GM23338 (cell line): ENCODE data around the gene ENOX2. TPM values are rescaled to one million over a fixed set of nuclear protein-coding genes. Genes with fewer than 3 reads are reported as not detected.

Experiments used
- ATAC-seq: fragments of 200-7000 bp; cut with Tn5 transposase; 3 replicates; pipeline ENCODE4 v1.9.1; 2020
- DNase-seq: peaks from one replicate; pipeline ENCODE4 v3.0.0-alpha.2; 2015; ENCODE audit warnings: low spot score
- H2AFZ ChIP-seq: fragments of 200-600 bp; sonication (generic); 2 replicates; pipeline ENCODE4 v1.8.0; 2016; ENCODE audit warnings: antibody characterized with exemption, mild to moderate bottlenecking, moderate library complexity
- H3F3A ChIP-seq: fragments of 200-600 bp; sonication (generic); replicated peaks from 2 replicates; pipeline ENCODE4 v1.8.0; 2017; ENCODE audit warnings: antibody characterized with exemption, mixed run types, low read depth
- H3K27ac ChIP-seq: fragments of 200-600 bp; sonication (generic); 2 replicates; pipeline ENCODE4 v1.6.1; 2016; ENCODE audit warnings: low read depth
- H3K27me3 ChIP-seq: fragments of 200-600 bp; sonication (generic); 2 replicates; pipeline ENCODE4 v1.8.0; 2016; ENCODE audit warnings: mild to moderate bottlenecking, mixed run types, moderate library complexity; ENCODE audit not compliant: insufficient read depth
- H3K36me3 ChIP-seq: fragments of 200-600 bp; sonication (generic); 2 replicates; pipeline ENCODE4 v1.8.0; 2016; ENCODE audit warnings: mild to moderate bottlenecking; ENCODE audit not compliant: insufficient read depth
- H3K4me1 ChIP-seq: fragments of 200-600 bp; sonication (generic); 2 replicates; pipeline ENCODE4 v1.8.0; 2016; ENCODE audit warnings: mild to moderate bottlenecking, moderate library complexity; ENCODE audit not compliant: insufficient read depth
- H3K4me2 ChIP-seq: fragments of 200-600 bp; sonication (generic); 2 replicates; pipeline ENCODE4 v1.7.1; 2017; ENCODE audit warnings: mixed run types
- H3K4me3 ChIP-seq: fragments of 200-600 bp; sonication (generic); 2 replicates; pipeline ENCODE4 v1.6.1; 2016; ENCODE audit warnings: mixed run types
- H3K79me2 ChIP-seq: fragments of 200-600 bp; sonication (generic); replicated peaks from 2 replicates; pipeline ENCODE4 v1.8.0; 2017; ENCODE audit warnings: mild to moderate bottlenecking; ENCODE audit not compliant: insufficient read depth
- H3K9me2 ChIP-seq: fragments of 200-600 bp; sonication (generic); 2 replicates; pipeline ENCODE4 v1.8.0; 2017; ENCODE audit not compliant: insufficient read depth
- H4K20me1 ChIP-seq: fragments of 200-600 bp; sonication (generic); replicated peaks from 2 replicates; pipeline ENCODE4 v1.8.0; 2017; ENCODE audit warnings: mild to moderate bottlenecking; ENCODE audit not compliant: insufficient read depth
- H3K27ac Mint-ChIP-seq: 2 replicates; pipeline ENCODE4 v1.8.0; 2020; ENCODE audit warnings: inconsistent platforms, mild to moderate bottlenecking, moderate library complexity, mixed read lengths
- H3K27me3 Mint-ChIP-seq: 3 replicates; pipeline ENCODE4 v1.8.0; 2022; ENCODE audit warnings: low read depth, mild to moderate bottlenecking, moderate library complexity, mixed read lengths, inconsistent platforms; ENCODE audit not compliant: insufficient read depth, poor library complexity
- H3K36me3 Mint-ChIP-seq: 3 replicates; pipeline ENCODE4 v1.8.0; 2021; ENCODE audit warnings: low read depth, mild to moderate bottlenecking, inconsistent platforms, moderate library complexity, mixed read lengths
- H3K4me1 Mint-ChIP-seq: 3 replicates; pipeline ENCODE4 v1.8.0; 2020; ENCODE audit warnings: mild to moderate bottlenecking, inconsistent platforms, mixed read lengths
- H3K4me3 Mint-ChIP-seq: 3 replicates; pipeline ENCODE4 v1.8.0; 2021; ENCODE audit warnings: moderate library complexity, mild to moderate bottlenecking, inconsistent platforms, mixed read lengths
- H3K9me3 Mint-ChIP-seq: 3 replicates; pipeline ENCODE4 v1.8.0; 2020; ENCODE audit warnings: moderate library complexity, mild to moderate bottlenecking, inconsistent platforms, mixed read lengths
- CREB1 ChIP-seq: fragments of 250-450 bp; sonication (Bioruptor Pico); IDR thresholded peaks from 2 replicates; pipeline ENCODE4 v1.5.0; 2020; ENCODE audit warnings: low read depth, mild to moderate bottlenecking, moderate library complexity
- EZH2 ChIP-seq: fragments of 200-600 bp; sonication (generic); IDR thresholded peaks from one replicate; pipeline ENCODE4 v1.8.0; 2017; ENCODE audit warnings: antibody characterized with exemption, mild to moderate bottlenecking, low read depth; ENCODE audit not compliant: unreplicated experiment
- EZH2phosphoT487 ChIP-seq: fragments of 200-600 bp; sonication (generic); IDR thresholded peaks from one replicate; pipeline ENCODE4 v1.8.1; 2018; ENCODE audit warnings: antibody characterized with exemption; ENCODE audit not compliant: unreplicated experiment
- JUNB ChIP-seq: IDR thresholded peaks from one replicate; pipeline ENCODE4 v1.6.1; 2016; ENCODE audit warnings: antibody characterized with exemption; ENCODE audit not compliant: unreplicated experiment
- NANOG ChIP-seq: IDR thresholded peaks from 2 replicates; pipeline ENCODE4 v1.6.1; 2016; ENCODE audit warnings: antibody characterized with exemption, borderline replicate concordance
- POLR2AphosphoS5 ChIP-seq: IDR thresholded peaks from 2 replicates; pipeline ENCODE4 v1.6.1; 2016; ENCODE audit warnings: antibody characterized with exemption, low read depth
- STAT1 ChIP-seq: IDR thresholded peaks from one replicate; pipeline ENCODE4 v1.6.1; 2016; ENCODE audit warnings: antibody characterized with exemption; ENCODE audit not compliant: unreplicated experiment
- ZNF114 ChIP-seq: fragments of 250-450 bp; sonication (Bioruptor Pico); IDR thresholded peaks from 2 replicates; pipeline ENCODE4 v1.5.0; 2020; ENCODE audit warnings: mild to moderate bottlenecking, moderate library complexity
- ZNF331 ChIP-seq: fragments of 250-450 bp; sonication (Bioruptor Pico); IDR thresholded peaks from 2 replicates; pipeline ENCODE4 v1.5.0; 2020; ENCODE audit warnings: low read depth, mild to moderate bottlenecking, moderate library complexity
- polyA plus RNA-seq: library from polyadenylated mRNA; unstranded; fragments of >200 nt; fragmentation: Nextera tagmentation; extraction: Ambion mirVana; gene quantifications from 2 replicates; pipeline ENCODE4 v1.2.1, GENCODE V29; 2016
- total RNA-seq: library from RNA; depleted of rRNA; stranded (reverse); fragments of >200 nt; shearing (Covaris generic); gene quantifications from 2 replicates; pipeline ENCODE4 v1.2.3, GENCODE V29; 2014
- TF ChIP-seq, protein P1 (sequence below): fragments of 250-450 bp; sonication (Bioruptor Pico); IDR thresholded peaks from 2 replicates; pipeline ENCODE4 v1.5.0; 2020; ENCODE audit warnings: mild to moderate bottlenecking, moderate library complexity
- TF ChIP-seq, protein P2 (sequence below): IDR thresholded peaks from one replicate; pipeline ENCODE4 v1.6.1; 2018; ENCODE audit warnings: antibody characterized with exemption; ENCODE audit not compliant: unreplicated experiment
- TF ChIP-seq, protein P3 (sequence below): IDR thresholded peaks from 2 replicates; pipeline ENCODE4 v1.6.1; 2016; ENCODE audit warnings: antibody characterized with exemption
- TF ChIP-seq, protein P4 (sequence below), 2 experiments: fragments of 200-600 bp in 1 of 2; sonication (generic) in 1 of 2; conservative IDR thresholded peaks; 2 replicates each; pipeline versions ENCODE4 v1.5.1 to v1.6.1; 2016 to 2017; ENCODE audit warnings: antibody characterized with exemption in 2 of 2, low read depth in 2 of 2, mild to moderate bottlenecking in 2 of 2, moderate library complexity in 1 of 2

ENOX2 gene
- total and polyA plus RNA-seq, 2 experiments from 2014 or later, result 9.6 to 11.2 TPM

DNA sequence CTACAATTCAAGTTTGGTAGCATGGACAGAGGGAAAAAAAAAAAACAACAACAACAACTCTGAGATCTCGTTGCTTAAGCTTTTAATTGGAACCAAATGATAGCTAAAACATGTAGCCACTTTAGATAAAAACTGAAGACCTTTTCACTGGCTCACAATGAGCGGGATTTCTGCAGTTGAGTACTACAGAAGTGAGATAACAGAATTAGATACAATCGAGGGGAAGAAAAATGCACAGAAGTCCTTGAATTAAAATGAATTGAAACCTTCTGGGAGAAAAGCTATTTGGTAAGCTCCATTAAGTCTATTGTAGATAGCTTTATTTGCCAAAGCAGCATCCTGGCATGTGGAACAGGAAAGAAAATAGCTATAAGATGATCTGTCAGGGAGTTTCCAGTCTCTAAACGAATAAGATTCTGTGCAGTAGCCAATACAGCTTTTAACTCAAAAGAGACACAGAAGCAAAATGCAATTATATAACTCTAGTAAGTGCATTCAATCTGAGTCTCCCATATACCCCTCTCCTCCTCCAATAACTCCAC lies 248.5 kb downstream of the ENOX2 start:
- Histone ChIP-seq H3K4me3 (no peak overlapping the region), H3K4me1 (no peaks in the 10 kb centered on the region), H3F3A (no peaks in the 10 kb centered on the region), H3K27me3 (no peaks in the 10 kb centered on the region), H3K79me2 (no peaks in the 10 kb centered on the region), H3K27ac (no peak overlapping the region), H4K20me1 (no peaks in the 10 kb centered on the region), H3K4me2 (no peak overlapping the region), H3K9me2 (no peaks in the 10 kb centered on the region), H2AFZ (no peak overlapping the region), H3K36me3 (no peaks in the 10 kb centered on the region)
- no peaks in the 10 kb centered on the region for H3K9me3 Mint-ChIP-seq
- TF ChIP-seq CREB1 (CRISPR knock-in tag), result no peak
- TF ChIP-seq, protein P1, sequence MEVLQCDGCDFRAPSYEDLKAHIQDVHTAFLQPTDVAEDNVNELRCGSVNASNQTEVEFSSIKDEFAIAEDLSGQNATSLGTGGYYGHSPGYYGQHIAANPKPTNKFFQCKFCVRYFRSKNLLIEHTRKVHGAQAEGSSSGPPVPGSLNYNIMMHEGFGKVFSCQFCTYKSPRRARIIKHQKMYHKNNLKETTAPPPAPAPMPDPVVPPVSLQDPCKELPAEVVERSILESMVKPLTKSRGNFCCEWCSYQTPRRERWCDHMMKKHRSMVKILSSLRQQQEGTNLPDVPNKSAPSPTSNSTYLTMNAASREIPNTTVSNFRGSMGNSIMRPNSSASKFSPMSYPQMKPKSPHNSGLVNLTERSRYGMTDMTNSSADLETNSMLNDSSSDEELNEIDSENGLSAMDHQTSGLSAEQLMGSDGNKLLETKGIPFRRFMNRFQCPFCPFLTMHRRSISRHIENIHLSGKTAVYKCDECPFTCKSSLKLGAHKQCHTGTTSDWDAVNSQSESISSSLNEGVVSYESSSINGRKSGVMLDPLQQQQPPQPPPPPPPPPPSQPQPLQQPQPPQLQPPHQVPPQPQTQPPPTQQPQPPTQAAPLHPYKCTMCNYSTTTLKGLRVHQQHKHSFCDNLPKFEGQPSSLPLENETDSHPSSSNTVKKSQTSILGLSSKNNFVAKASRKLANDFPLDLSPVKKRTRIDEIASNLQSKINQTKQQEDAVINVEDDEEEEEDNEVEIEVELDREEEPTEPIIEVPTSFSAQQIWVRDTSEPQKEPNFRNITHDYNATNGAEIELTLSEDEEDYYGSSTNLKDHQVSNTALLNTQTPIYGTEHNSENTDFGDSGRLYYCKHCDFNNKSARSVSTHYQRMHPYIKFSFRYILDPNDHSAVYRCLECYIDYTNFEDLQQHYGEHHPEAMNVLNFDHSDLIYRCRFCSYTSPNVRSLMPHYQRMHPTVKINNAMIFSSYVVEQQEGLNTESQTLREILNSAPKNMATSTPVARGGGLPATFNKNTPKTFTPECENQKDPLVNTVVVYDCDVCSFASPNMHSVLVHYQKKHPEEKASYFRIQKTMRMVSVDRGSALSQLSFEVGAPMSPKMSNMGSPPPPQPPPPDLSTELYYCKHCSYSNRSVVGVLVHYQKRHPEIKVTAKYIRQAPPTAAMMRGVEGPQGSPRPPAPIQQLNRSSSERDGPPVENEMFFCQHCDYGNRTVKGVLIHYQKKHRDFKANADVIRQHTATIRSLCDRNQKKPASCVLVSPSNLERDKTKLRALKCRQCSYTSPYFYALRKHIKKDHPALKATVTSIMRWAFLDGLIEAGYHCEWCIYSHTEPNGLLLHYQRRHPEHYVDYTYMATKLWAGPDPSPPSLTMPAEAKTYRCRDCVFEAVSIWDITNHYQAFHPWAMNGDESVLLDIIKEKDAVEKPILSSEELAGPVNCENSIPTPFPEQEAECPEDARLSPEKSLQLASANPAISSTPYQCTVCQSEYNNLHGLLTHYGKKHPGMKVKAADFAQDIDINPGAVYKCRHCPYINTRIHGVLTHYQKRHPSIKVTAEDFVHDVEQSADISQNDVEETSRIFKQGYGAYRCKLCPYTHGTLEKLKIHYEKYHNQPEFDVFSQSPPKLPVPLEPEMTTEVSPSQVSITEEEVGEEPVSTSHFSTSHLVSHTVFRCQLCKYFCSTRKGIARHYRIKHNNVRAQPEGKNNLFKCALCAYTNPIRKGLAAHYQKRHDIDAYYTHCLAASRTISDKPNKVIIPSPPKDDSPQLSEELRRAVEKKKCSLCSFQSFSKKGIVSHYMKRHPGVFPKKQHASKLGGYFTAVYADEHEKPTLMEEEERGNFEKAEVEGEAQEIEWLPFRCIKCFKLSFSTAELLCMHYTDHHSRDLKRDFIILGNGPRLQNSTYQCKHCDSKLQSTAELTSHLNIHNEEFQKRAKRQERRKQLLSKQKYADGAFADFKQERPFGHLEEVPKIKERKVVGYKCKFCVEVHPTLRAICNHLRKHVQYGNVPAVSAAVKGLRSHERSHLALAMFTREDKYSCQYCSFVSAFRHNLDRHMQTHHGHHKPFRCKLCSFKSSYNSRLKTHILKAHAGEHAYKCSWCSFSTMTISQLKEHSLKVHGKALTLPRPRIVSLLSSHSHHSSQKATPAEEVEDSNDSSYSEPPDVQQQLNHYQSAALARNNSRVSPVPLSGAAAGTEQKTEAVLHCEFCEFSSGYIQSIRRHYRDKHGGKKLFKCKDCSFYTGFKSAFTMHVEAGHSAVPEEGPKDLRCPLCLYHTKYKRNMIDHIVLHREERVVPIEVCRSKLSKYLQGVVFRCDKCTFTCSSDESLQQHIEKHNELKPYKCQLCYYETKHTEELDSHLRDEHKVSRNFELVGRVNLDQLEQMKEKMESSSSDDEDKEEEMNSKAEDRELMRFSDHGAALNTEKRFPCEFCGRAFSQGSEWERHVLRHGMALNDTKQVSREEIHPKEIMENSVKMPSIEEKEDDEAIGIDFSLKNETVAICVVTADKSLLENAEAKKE (CRISPR knock-in tag), result no peak
- TF ChIP-seq, protein P2, sequence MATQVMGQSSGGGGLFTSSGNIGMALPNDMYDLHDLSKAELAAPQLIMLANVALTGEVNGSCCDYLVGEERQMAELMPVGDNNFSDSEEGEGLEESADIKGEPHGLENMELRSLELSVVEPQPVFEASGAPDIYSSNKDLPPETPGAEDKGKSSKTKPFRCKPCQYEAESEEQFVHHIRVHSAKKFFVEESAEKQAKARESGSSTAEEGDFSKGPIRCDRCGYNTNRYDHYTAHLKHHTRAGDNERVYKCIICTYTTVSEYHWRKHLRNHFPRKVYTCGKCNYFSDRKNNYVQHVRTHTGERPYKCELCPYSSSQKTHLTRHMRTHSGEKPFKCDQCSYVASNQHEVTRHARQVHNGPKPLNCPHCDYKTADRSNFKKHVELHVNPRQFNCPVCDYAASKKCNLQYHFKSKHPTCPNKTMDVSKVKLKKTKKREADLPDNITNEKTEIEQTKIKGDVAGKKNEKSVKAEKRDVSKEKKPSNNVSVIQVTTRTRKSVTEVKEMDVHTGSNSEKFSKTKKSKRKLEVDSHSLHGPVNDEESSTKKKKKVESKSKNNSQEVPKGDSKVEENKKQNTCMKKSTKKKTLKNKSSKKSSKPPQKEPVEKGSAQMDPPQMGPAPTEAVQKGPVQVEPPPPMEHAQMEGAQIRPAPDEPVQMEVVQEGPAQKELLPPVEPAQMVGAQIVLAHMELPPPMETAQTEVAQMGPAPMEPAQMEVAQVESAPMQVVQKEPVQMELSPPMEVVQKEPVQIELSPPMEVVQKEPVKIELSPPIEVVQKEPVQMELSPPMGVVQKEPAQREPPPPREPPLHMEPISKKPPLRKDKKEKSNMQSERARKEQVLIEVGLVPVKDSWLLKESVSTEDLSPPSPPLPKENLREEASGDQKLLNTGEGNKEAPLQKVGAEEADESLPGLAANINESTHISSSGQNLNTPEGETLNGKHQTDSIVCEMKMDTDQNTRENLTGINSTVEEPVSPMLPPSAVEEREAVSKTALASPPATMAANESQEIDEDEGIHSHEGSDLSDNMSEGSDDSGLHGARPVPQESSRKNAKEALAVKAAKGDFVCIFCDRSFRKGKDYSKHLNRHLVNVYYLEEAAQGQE, result no peak
- no peak for TF ChIP-seq EZH2
- no peak for TF ChIP-seq STAT1
- TF ChIP-seq ZNF331, result no peak
- TF ChIP-seq JUNB, result no peak
- no peak for TF ChIP-seq NANOG
- TF ChIP-seq, protein P3, sequence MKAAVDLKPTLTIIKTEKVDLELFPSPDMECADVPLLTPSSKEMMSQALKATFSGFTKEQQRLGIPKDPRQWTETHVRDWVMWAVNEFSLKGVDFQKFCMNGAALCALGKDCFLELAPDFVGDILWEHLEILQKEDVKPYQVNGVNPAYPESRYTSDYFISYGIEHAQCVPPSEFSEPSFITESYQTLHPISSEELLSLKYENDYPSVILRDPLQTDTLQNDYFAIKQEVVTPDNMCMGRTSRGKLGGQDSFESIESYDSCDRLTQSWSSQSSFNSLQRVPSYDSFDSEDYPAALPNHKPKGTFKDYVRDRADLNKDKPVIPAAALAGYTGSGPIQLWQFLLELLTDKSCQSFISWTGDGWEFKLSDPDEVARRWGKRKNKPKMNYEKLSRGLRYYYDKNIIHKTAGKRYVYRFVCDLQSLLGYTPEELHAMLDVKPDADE, result no peak
- no peak for TF ChIP-seq EZH2phosphoT487
- no peak for TF ChIP-seq ZNF114 (CRISPR knock-in tag)
- TF ChIP-seq, protein P4, sequence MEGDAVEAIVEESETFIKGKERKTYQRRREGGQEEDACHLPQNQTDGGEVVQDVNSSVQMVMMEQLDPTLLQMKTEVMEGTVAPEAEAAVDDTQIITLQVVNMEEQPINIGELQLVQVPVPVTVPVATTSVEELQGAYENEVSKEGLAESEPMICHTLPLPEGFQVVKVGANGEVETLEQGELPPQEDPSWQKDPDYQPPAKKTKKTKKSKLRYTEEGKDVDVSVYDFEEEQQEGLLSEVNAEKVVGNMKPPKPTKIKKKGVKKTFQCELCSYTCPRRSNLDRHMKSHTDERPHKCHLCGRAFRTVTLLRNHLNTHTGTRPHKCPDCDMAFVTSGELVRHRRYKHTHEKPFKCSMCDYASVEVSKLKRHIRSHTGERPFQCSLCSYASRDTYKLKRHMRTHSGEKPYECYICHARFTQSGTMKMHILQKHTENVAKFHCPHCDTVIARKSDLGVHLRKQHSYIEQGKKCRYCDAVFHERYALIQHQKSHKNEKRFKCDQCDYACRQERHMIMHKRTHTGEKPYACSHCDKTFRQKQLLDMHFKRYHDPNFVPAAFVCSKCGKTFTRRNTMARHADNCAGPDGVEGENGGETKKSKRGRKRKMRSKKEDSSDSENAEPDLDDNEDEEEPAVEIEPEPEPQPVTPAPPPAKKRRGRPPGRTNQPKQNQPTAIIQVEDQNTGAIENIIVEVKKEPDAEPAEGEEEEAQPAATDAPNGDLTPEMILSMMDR (conservative IDR thresholded peaks at IDR 0.05; ENCODE audit: low read depth in 2 of 2), result no peak
- TF ChIP-seq POLR2AphosphoS5, result no peak
- DNase-seq (no peak), ATAC-seq (no peak)
- no peak overlapping the region for H3K4me3 Mint-ChIP-seq
- H3K4me1 Mint-ChIP-seq, result no peaks in the 10 kb centered on the region
- no peaks in the 10 kb centered on the region for H3K36me3 Mint-ChIP-seq
- H3K27me3 Mint-ChIP-seq, result no peaks in the 10 kb centered on the region
- H3K27ac Mint-ChIP-seq, result no peak overlapping the region
